Thyroid gland (tissue), 4 donors: ENCODE data around the gene PROKR1. TPM values are rescaled to one million over a fixed set of nuclear protein-coding genes. Genes with fewer than 3 reads are reported as not detected.

Source experiments
- DNase-seq, 2 donors: peaks; one replicate each; pipeline ENCODE4 v3.0.0-alpha.2; 2019
- H3K27ac ChIP-seq, 3 donors: fragments of 200-600 bp; sonication (generic); 1 replicate in 2 of 3; 2 replicates in 1 of 3; pipeline ENCODE4 v1.5.1; 2016 to 2019; ENCODE audit warnings: mild to moderate bottlenecking in 1 of 3, moderate library complexity in 1 of 3
- H3K27me3 ChIP-seq: fragments of 200-600 bp; sonication (generic); one replicate; pipeline ENCODE4 v1.5.1; 2019
- H3K36me3 ChIP-seq, 2 donors: fragments of 200-600 bp; sonication (generic); one replicate each; pipeline ENCODE4 v1.5.1; 2016 to 2019
- H3K4me1 ChIP-seq, 2 donors: fragments of 200-600 bp; sonication (generic); one replicate each; pipeline ENCODE4 v1.5.1; 2017 to 2019
- H3K4me3 ChIP-seq, 3 donors: fragments of 200-600 bp; sonication (generic); replicated peaks in 1 of 3; 1 replicate in 2 of 3; 2 replicates in 1 of 3; pipeline ENCODE4 v1.5.1; 2016; ENCODE audit warnings: mild to moderate bottlenecking in 1 of 3
- H3K9me3 ChIP-seq: fragments of 200-600 bp; sonication (generic); one replicate; pipeline ENCODE4 v1.5.1; 2017
- CTCF ChIP-seq, 6 experiments: fragments of 200-600 bp in 3 of 6; fragments of 450-650 bp in 3 of 6; sonication (generic) in 3 of 6; IDR thresholded peaks; one replicate each; pipeline ENCODE4 v1.5.1; 2016 to 2019; ENCODE audit warnings: antibody characterized with exemption in 6 of 6, mild to moderate bottlenecking in 2 of 6, inconsistent platforms in 1 of 6, moderate library complexity in 1 of 6
- POLR2A ChIP-seq, 2 donors: fragments of 450-650 bp; IDR thresholded peaks; one replicate each; pipeline ENCODE4 v1.6.1; 2017; ENCODE audit warnings: antibody characterized with exemption in 2 of 2, mild to moderate bottlenecking in 2 of 2, moderate library complexity in 1 of 2
- WGBS, 2 donors: methylation state at CpG; one replicate each; pipeline ENCODE4 v1.1.5; 2017; 5-methylcytosine and 5-hydroxymethylcytosine counted together
- intact Hi-C: fragments of 100-400 bp; cut with DNase I; formaldehyde crosslinking; loops from one replicate; pipeline ENCODE4 v1.15.1; 2023
- total RNA-seq, 4 donors: library from RNA; depleted of rRNA; stranded (reverse); fragments of >200 nt; gene quantifications; one replicate each; pipeline ENCODE4 v1.2.3, GENCODE V29; 2016

PROKR1 gene
- total RNA-seq, 4 donors from 2014 or later, result not detected

DNA sequence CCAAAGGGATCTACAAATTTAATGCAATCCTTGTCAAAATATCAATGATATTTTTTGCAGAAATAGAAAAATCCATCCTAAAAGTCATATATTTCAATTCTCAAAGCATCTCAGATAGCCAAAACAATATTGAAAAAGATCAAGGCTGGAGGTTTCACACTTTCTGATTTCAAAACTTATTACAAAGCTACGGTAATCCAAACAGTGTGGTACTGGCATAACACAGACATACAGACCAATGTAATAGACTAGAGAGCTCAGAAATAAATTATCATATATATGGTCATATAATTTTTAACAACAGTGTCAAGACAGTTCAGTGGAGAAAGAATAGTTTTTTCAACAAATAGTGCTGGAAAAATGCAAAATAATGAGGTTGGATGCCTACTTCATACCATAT is 40.3 kb upstream of the PROKR1 start:
- intact Hi-C loops, result no loop called here
- DNase-seq, result no peak
- no peak for TF ChIP-seq POLR2A (IDR thresholded peaks at IDR 0.05)
- TF ChIP-seq CTCF (IDR thresholded peaks at IDR 0.05), result no peak
- Histone ChIP-seq H3K9me3 (peaks cover 4% of the 10 kb centered on the region), H3K27ac (no peak overlapping the region), H3K36me3 (no peaks in the 10 kb centered on the region), H3K27me3 (no peaks in the 10 kb centered on the region), H3K4me1 (no peaks in the 10 kb centered on the region), H3K4me3 (no peak overlapping the region)
- 92 to 100% methylated on average over 1 of the region's 1 CpG for WGBS, 2 donors

DNA sequence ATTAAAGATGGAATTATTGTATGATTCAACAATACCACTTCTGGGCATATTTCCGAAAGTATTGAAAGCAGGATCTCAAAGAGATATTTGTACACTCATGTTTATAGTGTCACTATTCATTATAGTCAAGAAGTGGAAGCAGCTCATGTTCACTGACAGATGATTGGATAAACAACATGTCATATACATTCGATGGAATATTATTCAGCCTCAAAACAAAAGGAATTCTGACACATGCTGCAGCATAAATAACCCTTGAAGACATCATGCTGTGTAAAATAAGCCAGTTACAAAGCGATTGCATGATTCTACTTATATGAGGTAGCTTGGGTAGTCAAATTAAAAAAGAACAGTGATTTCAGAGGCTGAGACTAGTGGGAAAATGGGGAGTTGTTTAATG is 39.3 kb upstream of the PROKR1 start:
- Histone ChIP-seq H3K4me3 (no peak overlapping the region), H3K27me3 (no peaks in the 10 kb centered on the region), H3K27ac (no peak overlapping the region), H3K4me1 (no peaks in the 10 kb centered on the region), H3K9me3 (peaks cover 4% of the 10 kb centered on the region), H3K36me3 (no peaks in the 10 kb centered on the region)
- intact Hi-C loops, result no loop called here
- DNase-seq, result no peak
- WGBS, 2 donors, result 89 to 91% methylated on average over 3 of the region's 3 CpGs
- no peak for TF ChIP-seq POLR2A (IDR thresholded peaks at IDR 0.05)
- TF ChIP-seq CTCF (IDR thresholded peaks at IDR 0.05), result no peak

GRCh38 chr2:68605939-68606338 is 37.4 kb upstream of the PROKR1 start:
- intact Hi-C loops, result no loop called here
- no peak overlapping the region for H3K4me3 ChIP-seq

DNA sequence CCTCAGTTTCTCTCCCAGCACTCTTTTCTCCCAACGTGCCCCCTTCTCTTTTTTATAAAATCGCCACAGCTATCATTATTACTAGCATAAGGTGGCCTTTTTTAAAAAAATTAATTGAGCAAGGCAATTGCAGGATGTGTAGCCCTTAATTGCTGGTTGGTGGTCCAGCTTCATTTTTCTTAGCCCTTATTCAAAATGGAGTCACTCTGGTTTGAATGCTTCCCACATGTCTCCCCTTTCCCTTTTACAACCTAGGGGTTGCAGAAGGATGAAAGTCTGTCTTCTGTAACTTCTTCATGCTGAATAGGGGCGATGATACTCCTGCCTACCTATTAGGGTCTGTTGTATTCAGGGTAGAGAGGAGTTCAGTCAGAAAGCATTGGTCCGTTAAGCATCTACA is 36.6 kb upstream of the PROKR1 start:
- H3K4me1 ChIP-seq, result no peaks in the 10 kb centered on the region
- intact Hi-C loops, result no loop called here
- H3K9me3 ChIP-seq, result no peaks in the 10 kb centered on the region
- 91 to 93% methylated on average over 4 of the region's 4 CpGs for WGBS, 2 donors
- no peaks in the 10 kb centered on the region for H3K27me3 ChIP-seq
- TF ChIP-seq CTCF (IDR thresholded peaks at IDR 0.05), result no peak
- H3K27ac ChIP-seq, result no peak overlapping the region
- DNase-seq, result no peak
- no peak overlapping the region for H3K4me3 ChIP-seq
- H3K36me3 ChIP-seq, result no peaks in the 10 kb centered on the region

More at GRCh38 chr2:68605939-68606338, 37.4 kb upstream of the PROKR1 start:
- DNase-seq, result no peak
- H3K36me3 ChIP-seq, result no peaks in the 10 kb centered on the region
- no peak overlapping the region for H3K27ac ChIP-seq
- WGBS, 2 donors, result 72 to 76% methylated on average over 1 of the region's 1 CpG
- H3K9me3 ChIP-seq, result peaks cover 4% of the 10 kb centered on the region
- no peaks in the 10 kb centered on the region for H3K27me3 ChIP-seq
- H3K4me1 ChIP-seq, result no peaks in the 10 kb centered on the region
- TF ChIP-seq CTCF (IDR thresholded peaks at IDR 0.05), result no peak
- TF ChIP-seq POLR2A (IDR thresholded peaks at IDR 0.05), result no peak

DNA sequence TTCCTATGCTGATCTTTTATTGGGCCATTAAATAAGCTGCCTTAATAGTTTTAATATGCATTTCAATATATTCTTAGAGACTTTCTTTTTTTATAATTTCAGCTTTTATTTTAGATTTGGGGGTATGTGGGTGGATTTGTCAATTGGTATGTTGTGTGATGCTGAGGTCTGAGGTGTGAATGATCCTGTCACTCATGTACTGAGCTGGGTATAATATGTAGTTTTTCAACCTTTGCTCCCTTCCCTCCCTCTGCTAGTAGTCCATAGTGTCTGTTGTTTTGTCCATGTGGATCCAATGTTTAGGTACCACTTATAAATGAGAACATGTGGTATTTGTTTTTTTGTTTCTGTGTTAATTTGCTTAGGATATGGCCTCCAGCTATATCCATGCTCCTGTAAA is 35.5 kb upstream of the PROKR1 start:
- H3K9me3 ChIP-seq, result no peaks in the 10 kb centered on the region
- DNase-seq, result no peak
- H3K36me3 ChIP-seq, result no peaks in the 10 kb centered on the region
- intact Hi-C loops, result no loop called here
- H3K4me1 ChIP-seq, result no peaks in the 10 kb centered on the region
- H3K27ac ChIP-seq, result no peak overlapping the region
- no peak for TF ChIP-seq CTCF (IDR thresholded peaks at IDR 0.05)
- H3K27me3 ChIP-seq, result no peaks in the 10 kb centered on the region
- H3K4me3 ChIP-seq, result no peak overlapping the region
